SH-SY5Y (cell line): Measurements from ENCODE around the gene CMTR2.

ENCODE experiments used
- GATA2 ChIP-seq: IDR thresholded peaks from 2 replicates; pipeline ENCODE4 v1.6.1; 2011; ENCODE audit warnings: mild to moderate bottlenecking, low read depth, low read length
- GATA3 ChIP-seq: IDR thresholded peaks from 2 replicates; pipeline ENCODE4 v1.6.1; 2011; ENCODE audit warnings: low read depth, mild to moderate bottlenecking, low read length, moderate library complexity

DNA sequence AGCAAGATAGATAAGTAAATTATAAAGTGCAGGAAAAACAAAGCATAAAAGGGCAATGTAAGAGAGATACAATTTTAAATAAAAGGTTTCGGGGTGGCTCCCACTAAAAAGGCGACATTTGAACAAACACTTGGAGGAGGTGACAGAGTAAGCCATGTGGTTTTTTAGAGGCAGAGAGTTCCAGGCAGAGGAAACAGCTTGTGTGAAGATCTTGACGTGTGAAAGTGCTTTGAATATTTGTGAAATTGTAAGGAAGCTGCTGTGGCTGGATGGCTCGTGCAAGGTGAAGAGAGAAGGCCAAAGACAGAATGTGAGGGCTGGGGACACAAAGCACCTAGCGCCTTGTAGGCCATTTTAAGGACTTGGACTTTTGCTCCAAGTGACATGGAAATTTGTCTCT, 30.1 kb downstream of the CMTR2 start:
- TF ChIP-seq GATA2 (no peak), GATA3 (no peak)
